MM.1S (cell line): ENCODE data around the gene TTC33.

Source experiments
- DNase-seq: peaks from one replicate; pipeline ENCODE4 v3.0.0-alpha.2; 2015
- H2AFZ ChIP-seq: fragments of 300-600 bp; sonication (generic); 2 replicates; pipeline ENCODE4 v1.6.0; 2016; ENCODE audit warnings: antibody characterized with exemption, low read length
- H3F3A ChIP-seq: fragments of 300-600 bp; sonication (generic); 2 replicates; pipeline ENCODE4 v1.6.1; 2016; ENCODE audit warnings: mild to moderate bottlenecking, antibody characterized with exemption, low read length, moderate library complexity, mixed read lengths; ENCODE audit not compliant: insufficient read depth
- H3K27ac ChIP-seq: fragments of 300-600 bp; sonication (generic); 2 replicates; pipeline ENCODE4 v1.5.1; 2016; ENCODE audit warnings: mild to moderate bottlenecking, low read length
- H3K27me3 ChIP-seq: fragments of 300-600 bp; sonication (generic); replicated peaks from 2 replicates; pipeline ENCODE4 v1.6.0; 2016; ENCODE audit warnings: low read length; ENCODE audit not compliant: insufficient read depth
- H3K36me3 ChIP-seq: fragments of 300-600 bp; sonication (generic); replicated peaks from 2 replicates; pipeline ENCODE4 v1.6.1; 2016; ENCODE audit warnings: mild to moderate bottlenecking, low read length, mixed read lengths; ENCODE audit not compliant: insufficient read depth
- H3K4me1 ChIP-seq: fragments of 300-600 bp; sonication (generic); 2 replicates; pipeline ENCODE4 v1.6.1; 2016; ENCODE audit warnings: low read length, mixed read lengths
- H3K4me2 ChIP-seq: fragments of 300-600 bp; sonication (generic); 2 replicates; pipeline ENCODE4 v1.6.0; 2016; ENCODE audit warnings: low read depth, low read length
- H3K4me3 ChIP-seq: fragments of 300-600 bp; sonication (generic); 2 replicates; pipeline ENCODE4 v1.5.1; 2016; ENCODE audit warnings: low read length, mixed read lengths
- H3K79me2 ChIP-seq: fragments of 300-600 bp; sonication (generic); 2 replicates; pipeline ENCODE4 v1.6.1; 2016; ENCODE audit warnings: mixed run types, low read length, mixed read lengths
- H3K9ac ChIP-seq: fragments of 300-600 bp; sonication (generic); 2 replicates; pipeline ENCODE4 v1.6.1; 2016; ENCODE audit warnings: low read length, mixed read lengths
- H3K9me2 ChIP-seq: fragments of 300-600 bp; sonication (generic); replicated peaks from 2 replicates; pipeline ENCODE4 v1.6.1; 2016; ENCODE audit warnings: mild to moderate bottlenecking, low read length, mixed read lengths; ENCODE audit not compliant: insufficient read depth
- H3K9me3 ChIP-seq: fragments of 300-600 bp; sonication (generic); replicated peaks from 2 replicates; pipeline ENCODE4 v1.6.1; 2016; ENCODE audit warnings: mild to moderate bottlenecking, low read length, mixed read lengths; ENCODE audit not compliant: insufficient read depth
- H4K20me1 ChIP-seq: fragments of 300-600 bp; sonication (generic); 2 replicates; pipeline ENCODE4 v1.6.1; 2016; ENCODE audit warnings: mild to moderate bottlenecking, low read length, moderate library complexity, mixed read lengths; ENCODE audit not compliant: insufficient read depth
- EZH2 ChIP-seq: fragments of 300-600 bp; sonication (generic); optimal IDR thresholded peaks from 2 replicates; pipeline ENCODE3; 2017; ENCODE audit warnings: low read depth, mild to moderate bottlenecking, antibody characterized with exemption, low read length, mixed read lengths
- EZH2phosphoT487 ChIP-seq: fragments of 300-600 bp; sonication (generic); IDR thresholded peaks from 2 replicates; pipeline ENCODE4 v1.6.1; 2018; ENCODE audit warnings: antibody characterized with exemption, low read length
- TF ChIP-seq, protein P1 (sequence below): fragments of 300-600 bp; sonication (generic); IDR thresholded peaks from 2 replicates; pipeline ENCODE4 v1.5.1; 2016; ENCODE audit warnings: antibody characterized with exemption, low read length, mixed read lengths

TTC33 gene

DNA sequence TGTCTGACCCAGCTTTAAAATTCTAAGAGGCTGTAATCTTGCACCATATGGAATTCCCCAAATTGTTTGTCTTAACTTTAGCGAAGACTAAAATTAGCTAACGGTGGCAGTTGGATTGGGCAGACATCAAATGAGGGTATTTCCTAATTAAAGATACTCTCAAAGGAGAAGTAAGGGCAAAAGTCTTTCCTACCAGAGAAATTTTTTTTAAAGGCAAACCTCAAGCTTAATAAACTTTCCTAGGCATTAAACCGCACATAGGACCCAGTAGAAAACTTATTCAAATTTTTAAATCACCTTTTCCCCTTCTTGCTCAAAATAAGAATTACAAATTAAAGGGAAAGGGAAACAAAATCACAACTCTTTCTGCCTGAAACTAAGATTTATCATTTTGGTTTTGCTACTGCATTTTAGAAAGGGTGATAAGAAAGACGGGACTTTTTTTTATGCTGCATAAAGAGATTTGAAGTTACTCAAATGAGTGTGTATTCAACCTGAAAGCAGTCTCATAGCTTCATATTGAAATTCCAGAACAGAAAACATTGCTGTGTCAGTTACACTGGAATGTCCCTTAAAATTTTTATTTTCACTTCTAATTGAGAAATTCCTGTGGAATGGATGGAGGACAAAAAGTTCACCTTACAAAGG lies 265.2 kb downstream of the TTC33 start:
- H3F3A ChIP-seq, result peaks cover 5% of the 10 kb centered on the region; the same call in 1 of the 2 replicates
- no peaks in the 10 kb centered on the region for H3K9me2 ChIP-seq
- no peaks in the 10 kb centered on the region for H3K9me3 ChIP-seq
- no peaks in the 10 kb centered on the region for H3K36me3 ChIP-seq
- no peak overlapping the region for H2AFZ ChIP-seq
- H3K4me3 ChIP-seq, result no peak overlapping the region
- peaks cover 20% of the 10 kb centered on the region for H3K4me1 ChIP-seq
- TF ChIP-seq, protein P1, sequence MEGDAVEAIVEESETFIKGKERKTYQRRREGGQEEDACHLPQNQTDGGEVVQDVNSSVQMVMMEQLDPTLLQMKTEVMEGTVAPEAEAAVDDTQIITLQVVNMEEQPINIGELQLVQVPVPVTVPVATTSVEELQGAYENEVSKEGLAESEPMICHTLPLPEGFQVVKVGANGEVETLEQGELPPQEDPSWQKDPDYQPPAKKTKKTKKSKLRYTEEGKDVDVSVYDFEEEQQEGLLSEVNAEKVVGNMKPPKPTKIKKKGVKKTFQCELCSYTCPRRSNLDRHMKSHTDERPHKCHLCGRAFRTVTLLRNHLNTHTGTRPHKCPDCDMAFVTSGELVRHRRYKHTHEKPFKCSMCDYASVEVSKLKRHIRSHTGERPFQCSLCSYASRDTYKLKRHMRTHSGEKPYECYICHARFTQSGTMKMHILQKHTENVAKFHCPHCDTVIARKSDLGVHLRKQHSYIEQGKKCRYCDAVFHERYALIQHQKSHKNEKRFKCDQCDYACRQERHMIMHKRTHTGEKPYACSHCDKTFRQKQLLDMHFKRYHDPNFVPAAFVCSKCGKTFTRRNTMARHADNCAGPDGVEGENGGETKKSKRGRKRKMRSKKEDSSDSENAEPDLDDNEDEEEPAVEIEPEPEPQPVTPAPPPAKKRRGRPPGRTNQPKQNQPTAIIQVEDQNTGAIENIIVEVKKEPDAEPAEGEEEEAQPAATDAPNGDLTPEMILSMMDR, result no peak
- TF ChIP-seq EZH2phosphoT487, result no peak
- no peak for TF ChIP-seq EZH2
- no peak overlapping the region for H3K27ac ChIP-seq
- no peak for DNase-seq
- no peak overlapping the region for H3K4me2 ChIP-seq
- H3K9ac ChIP-seq, result no peak overlapping the region
- no peaks in the 10 kb centered on the region for H3K27me3 ChIP-seq
- H3K79me2 ChIP-seq, result no peaks in the 10 kb centered on the region
- no peaks in the 10 kb centered on the region for H4K20me1 ChIP-seq

DNA sequence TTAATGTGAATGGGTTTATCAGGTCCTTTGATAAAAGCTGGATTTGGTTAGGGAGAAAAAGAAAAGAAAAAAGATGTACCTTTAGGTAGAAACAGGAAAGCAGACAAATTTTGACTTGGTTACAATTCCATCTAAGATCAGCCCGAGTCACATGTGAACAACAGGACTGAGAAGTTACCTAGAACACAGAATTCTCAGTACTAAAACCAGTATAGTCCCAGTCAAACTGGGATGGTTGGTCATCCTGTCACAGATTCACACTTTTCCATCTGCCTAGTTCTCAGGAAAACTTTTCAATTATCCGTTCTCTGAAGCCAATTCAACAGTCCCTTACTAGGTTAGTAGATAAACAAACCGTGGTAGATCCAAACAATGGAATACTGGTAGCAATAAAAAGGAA lies 266.3 kb downstream of the TTC33 start:
- Histone ChIP-seq H3K4me3 (no peak overlapping the region), H3K27me3 (no peaks in the 10 kb centered on the region), H3K9me3 (no peaks in the 10 kb centered on the region), H3K79me2 (no peaks in the 10 kb centered on the region), H3K36me3 (no peaks in the 10 kb centered on the region), H4K20me1 (no peaks in the 10 kb centered on the region), H3F3A (peaks cover 9% of the 10 kb centered on the region; the same call in 1 of the 2 replicates), H3K9ac (no peak overlapping the region), H3K9me2 (no peaks in the 10 kb centered on the region), H3K4me2 (no peak overlapping the region), H2AFZ (no peak overlapping the region), H3K27ac (no peak overlapping the region), H3K4me1 (peaks cover 27% of the 10 kb centered on the region)
- DNase-seq, result no peak
- no peak for TF ChIP-seq EZH2phosphoT487

DNA sequence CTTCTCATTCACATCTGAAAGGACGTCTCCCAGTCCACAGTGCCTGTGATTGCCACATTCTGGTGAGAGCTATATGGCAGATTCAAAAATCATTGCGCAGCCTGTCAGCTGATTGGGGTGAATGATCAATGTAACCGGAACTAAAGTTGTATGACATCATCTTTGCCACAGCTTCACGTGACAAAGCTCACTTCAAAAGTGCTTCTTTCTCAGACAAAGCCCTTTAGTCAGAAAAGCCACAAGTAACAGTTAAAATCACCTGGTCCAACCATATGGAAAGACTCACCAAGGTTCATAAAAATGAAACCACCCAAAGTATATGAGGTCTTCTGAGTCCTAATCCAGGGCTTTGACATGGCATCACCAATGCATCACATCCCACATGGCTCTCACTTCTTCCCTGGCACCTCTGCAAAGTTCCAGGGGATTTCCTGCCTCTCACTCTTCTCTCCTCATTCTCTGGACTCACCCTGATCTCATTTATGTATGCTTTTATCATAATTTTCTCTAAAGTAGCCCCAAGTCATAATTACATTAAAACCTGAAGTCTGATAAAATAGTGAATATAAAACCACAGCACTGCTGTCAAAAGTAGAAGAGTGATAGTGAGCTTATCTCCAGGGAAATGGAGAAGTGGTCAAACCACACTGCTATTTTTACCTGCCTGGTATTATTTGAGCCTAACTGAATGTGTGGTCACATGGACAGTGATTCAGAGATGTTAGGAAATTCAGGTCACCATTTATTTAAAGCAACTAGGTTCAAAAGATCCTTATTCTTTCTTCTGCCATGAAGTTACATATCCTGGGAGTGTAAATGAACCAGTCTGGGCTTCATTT lies 269.1 kb downstream of the TTC33 start:
- Histone ChIP-seq H3K4me3 (no peak overlapping the region; the same call in 1 of the 2 replicates), H4K20me1 (no peaks in the 10 kb centered on the region), H3K4me1 (peaks cover 31% of the 10 kb centered on the region), H3K36me3 (no peaks in the 10 kb centered on the region), H2AFZ (no peak overlapping the region), H3K9ac (no peak overlapping the region), H3K27me3 (no peaks in the 10 kb centered on the region), H3F3A (peaks cover 9% of the 10 kb centered on the region; the same call in 1 of the 2 replicates), H3K27ac (peak overlapping the region; percentile 51; the same call in 1 of the 2 replicates), H3K9me3 (no peaks in the 10 kb centered on the region), H3K79me2 (no peaks in the 10 kb centered on the region), H3K4me2 (peak overlapping the region; percentile 27), H3K9me2 (no peaks in the 10 kb centered on the region)
- peak; percentile 31 for DNase-seq
- TF ChIP-seq, protein P1, result no peak
- no peak for TF ChIP-seq EZH2phosphoT487
- no peak for TF ChIP-seq EZH2
